OCI-LY3 (cell line): ENCODE measurements around the gene ISYNA1.

Source experiments
- H2AFZ ChIP-seq: fragments of 200-600, 300-600 bp; shearing (Covaris generic); 2 replicates; pipeline ENCODE4 v1.6.0; 2014; ENCODE audit warnings: antibody characterized with exemption, low read depth, low read length
- H3K27ac ChIP-seq: fragments of 200-600, 300-600 bp; sonication (generic); 2 replicates; pipeline ENCODE4 v1.5.1; 2014; ENCODE audit warnings: mild to moderate bottlenecking, low read length, moderate library complexity, mixed read lengths
- H3K27me3 ChIP-seq: fragments of 200-600, 300-600 bp; sonication (generic); 2 replicates; pipeline ENCODE4 v1.6.1; 2014; ENCODE audit warnings: low read depth, low read length, mixed read lengths
- H3K36me3 ChIP-seq: fragments of 200-600, 300-600 bp; sonication (generic); replicated peaks from 2 replicates; pipeline ENCODE3; 2014; ENCODE audit warnings: low read depth, low read length, mixed read lengths
- H3K4me1 ChIP-seq: fragments of 300-600, 200-600 bp; sonication (generic); 2 replicates; pipeline ENCODE4 v1.6.1; 2014; ENCODE audit warnings: low read length, mixed read lengths
- H3K4me2 ChIP-seq: fragments of 200-600, 300-600 bp; sonication (generic); 2 replicates; pipeline ENCODE4 v1.6.1; 2014; ENCODE audit warnings: low read length, mixed read lengths
- H3K4me3 ChIP-seq: fragments of 300-600, 200-600 bp; sonication (generic); 2 replicates; pipeline ENCODE4 v1.5.1; 2014; ENCODE audit warnings: antibody characterized with exemption, mild to moderate bottlenecking, low read length, moderate library complexity
- H3K79me2 ChIP-seq: fragments of 300-600, 200-600 bp; shearing (Covaris generic); 2 replicates; pipeline ENCODE4 v1.6.1; 2014; ENCODE audit warnings: mild to moderate bottlenecking, low read length, mixed read lengths
- H3K9ac ChIP-seq: fragments of 300-600, 200-600 bp; shearing (Covaris generic); 2 replicates; pipeline ENCODE4 v1.6.0; 2014; ENCODE audit warnings: mild to moderate bottlenecking, low read length, moderate library complexity
- H3K9me3 ChIP-seq: fragments of 200-600, 300-600 bp; shearing (Covaris generic); 2 replicates; pipeline ENCODE4 v1.6.1; 2014; ENCODE audit warnings: low read length, mixed read lengths; ENCODE audit not compliant: insufficient read depth
- H4K20me1 ChIP-seq: fragments of 200-600, 300-600 bp; sonication (generic); 2 replicates; pipeline ENCODE4 v1.6.1; 2016; ENCODE audit warnings: low read length, mixed read lengths; ENCODE audit not compliant: insufficient read depth
- CTCF ChIP-seq: fragments of 200-600, 300-600 bp; sonication (generic); IDR thresholded peaks from 2 replicates; pipeline ENCODE4 v1.5.1; 2014; ENCODE audit warnings: antibody characterized with exemption, low read length, low read depth
- EZH2phosphoT487 ChIP-seq: fragments of 200-600 bp; shearing (Covaris generic); IDR thresholded peaks from 2 replicates; pipeline ENCODE4 v1.6.1; 2018; ENCODE audit warnings: antibody characterized with exemption, mixed run types, low read depth

The ISYNA1 gene

DNA sequence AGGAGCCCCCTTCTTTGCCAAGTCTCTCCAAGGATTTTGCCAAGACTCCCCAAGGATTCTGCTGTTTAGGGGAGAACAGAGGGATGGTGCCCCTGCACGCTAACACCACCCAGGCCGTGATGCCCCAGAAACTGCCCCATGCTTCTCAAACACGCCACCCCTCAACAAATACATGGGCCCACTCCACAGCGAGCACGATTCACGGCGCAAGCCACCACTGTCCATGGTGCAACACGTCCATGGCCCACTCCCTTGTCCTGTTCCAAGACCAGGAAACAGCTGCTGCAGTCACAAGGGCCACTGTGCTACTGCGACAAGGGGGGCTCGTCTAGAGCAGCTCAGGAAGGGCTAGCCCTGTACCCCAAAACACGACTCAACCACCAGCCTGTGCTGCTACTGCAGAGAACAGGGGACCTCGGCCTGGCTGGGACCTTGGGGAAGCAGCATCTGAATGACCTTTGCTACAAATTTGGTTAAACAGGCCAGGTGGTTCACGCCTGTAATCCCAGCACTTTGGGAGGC lies 36.5 kb upstream of the ISYNA1 start:
- no peak overlapping the region for H3K4me2 ChIP-seq
- no peak overlapping the region for H3K9ac ChIP-seq
- no peak overlapping the region for H2AFZ ChIP-seq
- H3K27ac ChIP-seq, result no peak overlapping the region
- H3K79me2 ChIP-seq, result peaks cover 82% of the 10 kb centered on the region
- TF ChIP-seq EZH2phosphoT487 (no peak), CTCF (no peak)
- H3K4me3 ChIP-seq, result no peak overlapping the region
- peaks cover 19% of the 10 kb centered on the region for H3K36me3 ChIP-seq
- peaks cover 13% of the 10 kb centered on the region for H3K4me1 ChIP-seq
- H3K27me3 ChIP-seq, result no peaks in the 10 kb centered on the region
- H4K20me1 ChIP-seq, result peaks cover 93% of the 10 kb centered on the region
- H3K9me3 ChIP-seq, result no peaks in the 10 kb centered on the region

DNA sequence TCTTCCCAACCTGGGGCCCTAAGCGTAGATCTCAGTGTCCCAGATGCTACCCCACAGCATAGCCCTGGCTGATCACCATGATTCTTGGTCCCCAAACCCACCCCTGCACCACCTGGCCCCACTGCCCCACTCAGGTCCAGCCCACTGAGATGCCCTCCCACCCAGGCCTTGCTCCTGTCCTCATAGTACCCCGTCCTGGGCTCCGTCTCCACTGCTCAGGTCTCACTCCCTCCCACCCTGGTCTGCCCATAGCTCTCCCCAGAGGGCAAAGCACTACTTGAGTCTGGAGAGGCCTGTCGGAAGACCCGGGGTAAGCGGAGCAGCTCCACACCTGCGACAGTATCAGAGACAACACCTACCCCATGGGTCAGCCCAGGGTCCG lies 35.8 kb upstream of the ISYNA1 start:
- Histone ChIP-seq H3K9ac (no peak overlapping the region), H3K27me3 (no peaks in the 10 kb centered on the region), H3K79me2 (peaks cover 82% of the 10 kb centered on the region), H3K27ac (no peak overlapping the region), H3K4me2 (no peak overlapping the region), H3K36me3 (peaks cover 22% of the 10 kb centered on the region), H3K4me3 (no peak overlapping the region), H2AFZ (no peak overlapping the region), H3K9me3 (no peaks in the 10 kb centered on the region), H4K20me1 (peaks cover 93% of the 10 kb centered on the region), H3K4me1 (peaks cover 6% of the 10 kb centered on the region)
- TF ChIP-seq CTCF (no peak), EZH2phosphoT487 (no peak)

GRCh38 chr19:18473003-18473705 lies 35.2 kb upstream of the ISYNA1 start:
- Histone ChIP-seq H3K79me2 (peaks cover 82% of the 10 kb centered on the region), H3K36me3 (peaks cover 22% of the 10 kb centered on the region), H3K4me1 (peaks cover under 1% of the 10 kb centered on the region; the same call in 1 of the 2 replicates), H3K4me2 (no peak overlapping the region), H4K20me1 (peaks cover 93% of the 10 kb centered on the region), H3K9ac (no peak overlapping the region), H3K4me3 (no peak overlapping the region), H3K27me3 (no peaks in the 10 kb centered on the region), H2AFZ (no peak overlapping the region), H3K27ac (no peak overlapping the region), H3K9me3 (no peaks in the 10 kb centered on the region)
- TF ChIP-seq EZH2phosphoT487 (no peak), CTCF (no peak)

DNA sequence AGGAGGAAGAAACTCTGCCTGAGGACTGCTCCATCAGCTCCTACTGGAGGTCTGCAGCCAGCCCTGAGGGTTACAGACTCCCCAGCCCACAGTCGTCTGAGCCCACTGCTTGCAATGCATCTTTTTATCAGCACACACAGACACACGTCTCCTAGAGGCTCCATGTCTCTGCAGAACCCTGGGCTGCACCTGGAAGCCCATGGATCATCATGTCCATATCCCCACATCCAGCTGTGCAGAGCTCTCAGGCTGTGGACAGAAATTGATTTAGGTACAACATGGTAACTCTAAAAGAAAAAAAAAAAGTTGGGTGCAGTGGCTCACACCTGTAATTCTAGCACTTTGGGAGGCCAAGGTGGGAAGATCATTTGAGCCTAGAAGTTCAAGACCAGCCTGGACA lies 32.9 kb upstream of the ISYNA1 start:
- H3K9ac ChIP-seq, result no peak overlapping the region
- H3K79me2 ChIP-seq, result peaks cover 77% of the 10 kb centered on the region
- no peak overlapping the region for H3K4me3 ChIP-seq
- H3K27ac ChIP-seq, result no peak overlapping the region
- no peak overlapping the region for H2AFZ ChIP-seq
- no peak for TF ChIP-seq EZH2phosphoT487
- no peak for TF ChIP-seq CTCF
- H4K20me1 ChIP-seq, result peaks cover 92% of the 10 kb centered on the region
- no peak overlapping the region for H3K4me2 ChIP-seq
- H3K36me3 ChIP-seq, result peaks cover 14% of the 10 kb centered on the region
- H3K9me3 ChIP-seq, result no peaks in the 10 kb centered on the region
- H3K4me1 ChIP-seq, result no peaks in the 10 kb centered on the region
- H3K27me3 ChIP-seq, result no peaks in the 10 kb centered on the region
